Measurements from ENCODE around the gene HTATIP2. TPM values are rescaled to one million over a fixed set of nuclear protein-coding genes. Genes with fewer than 3 reads are reported as not detected.
"Not testable (repeated sequence)": the region's sequence is repeated elsewhere in the genome, so short reads cannot be mapped to it uniquely, and the experiment has no call there.

Gene HTATIP2
- total and polyA plus RNA-seq, 5 experiments from 2014 or later: 44.0 to 54.4 (median 52.8) TPM

DNA sequence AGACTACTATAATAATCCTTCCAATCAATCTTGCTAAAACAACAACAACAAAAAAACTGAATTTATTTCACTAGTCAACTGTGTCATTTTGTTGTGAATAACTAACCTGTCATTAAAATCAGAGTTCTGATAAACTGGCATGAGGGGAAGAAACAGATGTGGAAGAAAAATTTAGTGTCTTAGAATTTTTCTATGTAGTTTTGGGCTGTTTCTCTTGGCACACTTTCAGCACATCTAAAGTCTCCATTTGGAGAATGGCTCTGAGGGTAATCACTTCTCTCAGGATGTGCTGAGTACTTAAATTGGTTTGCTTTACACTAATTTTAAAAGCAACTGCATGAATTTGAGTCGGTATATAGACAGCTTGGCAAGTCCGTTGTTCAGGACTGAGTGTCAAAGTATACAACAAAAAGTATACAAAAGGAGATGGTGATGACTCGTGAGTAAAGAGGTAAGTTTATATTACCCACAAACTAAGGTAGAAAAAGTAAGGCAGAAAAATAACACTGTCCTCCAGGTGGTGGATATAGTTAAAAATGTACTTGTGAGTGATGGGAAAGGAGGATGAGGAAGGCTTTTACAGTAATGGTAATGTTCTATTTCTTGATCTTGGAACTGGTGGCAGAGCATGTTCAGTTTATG, 10.2 kb downstream of the HTATIP2 start:
- no peaks in the 10 kb centered on the region for H3K27me3 Mint-ChIP-seq
- POLR2A ChIA-PET: interaction anchor here (1.3 kb wide), 1 partner anchor 13 kb away, joined by 3 read pairs; no protein-coding TSS in a partner anchor
- ATAC-seq (no peak), DNase-seq (no peak)
- peak overlapping the region in 1 of 10 donors; percentile 2 for H3K27ac Mint-ChIP-seq
- H3K9me3 Mint-ChIP-seq: no peaks in the 10 kb centered on the region
- H3K4me1 Mint-ChIP-seq: peaks cover 0 to 7% (median under 1%) of the 10 kb centered on the region in 4 donors
- H3K4me3 Mint-ChIP-seq: no peak overlapping the region
- H3K36me3 Mint-ChIP-seq: peaks cover 0 to 61% (median under 1%) of the 10 kb centered on the region in 3 donors

DNA sequence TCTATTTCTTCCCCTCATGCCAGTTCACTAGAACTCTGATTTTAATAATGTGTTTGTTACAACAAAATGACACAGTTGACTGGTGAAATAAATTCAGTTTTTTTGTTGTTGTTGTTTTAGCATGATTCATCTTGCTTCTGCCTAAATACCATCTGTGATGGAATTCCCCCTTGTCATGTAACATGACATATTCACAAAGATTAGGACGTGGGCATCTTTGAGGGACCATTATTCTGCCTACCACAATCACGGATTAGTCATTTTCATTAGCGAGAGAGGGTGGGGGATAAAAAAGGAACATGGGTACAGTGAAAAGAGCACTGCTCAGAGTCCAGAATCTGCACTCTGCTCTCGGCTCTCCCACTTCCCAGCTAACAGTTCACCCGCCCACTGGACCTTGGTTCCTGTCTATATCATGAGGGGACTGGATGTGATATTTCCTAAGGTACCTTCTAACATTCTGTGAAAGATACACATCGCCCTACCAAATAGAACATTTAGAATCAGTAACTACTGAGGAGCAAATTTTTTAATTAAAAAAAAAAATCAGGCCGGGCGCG, 11.3 kb downstream of the HTATIP2 start:
- peak overlapping the region in 2 of 10 donors; percentile 39 to 58 for H3K27ac Mint-ChIP-seq
- POLR2A ChIA-PET: interaction anchor here (1.3 kb wide), 1 partner anchor 12 kb away, joined by 3 read pairs; no protein-coding TSS in a partner anchor
- DNase-seq (no peak), ATAC-seq (no peak)
- H3K36me3 Mint-ChIP-seq: peaks cover 0 to 69% (median 3%) of the 10 kb centered on the region in 3 donors
- no peak overlapping the region for H3K4me3 Mint-ChIP-seq
- H3K9me3 Mint-ChIP-seq: no peaks in the 10 kb centered on the region
- H3K4me1 Mint-ChIP-seq: peaks cover 0 to 4% (median 0%) of the 10 kb centered on the region in 4 donors
- no peaks in the 10 kb centered on the region for H3K27me3 Mint-ChIP-seq

DNA sequence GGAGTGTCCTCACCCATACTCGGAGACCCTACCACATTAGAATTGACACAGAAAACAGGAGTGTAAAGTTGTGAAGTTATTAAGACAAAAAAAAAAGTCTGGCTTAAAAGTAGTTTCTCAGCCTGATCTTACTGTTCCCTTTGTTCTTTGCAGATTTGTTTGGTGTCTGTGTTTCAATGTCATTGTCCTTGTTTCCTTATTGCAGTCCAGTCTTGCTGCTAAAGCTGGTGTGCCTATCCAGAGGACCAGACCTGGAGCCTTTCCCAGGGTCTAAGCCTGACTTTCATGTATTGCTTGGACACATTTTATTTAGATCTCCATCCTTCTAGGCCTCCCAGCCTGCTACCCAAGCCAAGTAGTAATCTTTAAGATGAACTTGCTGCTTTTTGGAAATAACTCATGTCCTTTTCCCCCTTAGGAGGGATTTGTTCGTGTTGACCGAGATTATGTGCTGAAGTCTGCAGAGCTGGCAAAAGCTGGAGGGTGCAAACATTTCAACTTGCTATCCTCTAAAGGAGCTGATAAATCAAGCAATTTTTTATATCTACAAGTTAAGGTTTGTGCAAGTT, 12.7 kb downstream of the HTATIP2 start:
- H3K9me3 Mint-ChIP-seq: no peaks in the 10 kb centered on the region
- peak overlapping the region in 2 of 10 donors; percentile 9 to 90 for H3K27ac Mint-ChIP-seq
- no peaks in the 10 kb centered on the region for H3K27me3 Mint-ChIP-seq
- POLR2A ChIA-PET: interaction anchor here (1.1 kb wide), 1 partner anchor 12 kb away, joined by 3 read pairs; the partner anchor contains the start of gene HTATIP2
- no peak overlapping the region for H3K4me3 Mint-ChIP-seq
- H3K4me1 Mint-ChIP-seq: peaks cover 0 to 4% (median 0%) of the 10 kb centered on the region in 4 donors
- ATAC-seq (no peak), DNase-seq (no peak)
- peaks cover 0 to 62% (median 3%) of the 10 kb centered on the region in 3 donors for H3K36me3 Mint-ChIP-seq

DNA sequence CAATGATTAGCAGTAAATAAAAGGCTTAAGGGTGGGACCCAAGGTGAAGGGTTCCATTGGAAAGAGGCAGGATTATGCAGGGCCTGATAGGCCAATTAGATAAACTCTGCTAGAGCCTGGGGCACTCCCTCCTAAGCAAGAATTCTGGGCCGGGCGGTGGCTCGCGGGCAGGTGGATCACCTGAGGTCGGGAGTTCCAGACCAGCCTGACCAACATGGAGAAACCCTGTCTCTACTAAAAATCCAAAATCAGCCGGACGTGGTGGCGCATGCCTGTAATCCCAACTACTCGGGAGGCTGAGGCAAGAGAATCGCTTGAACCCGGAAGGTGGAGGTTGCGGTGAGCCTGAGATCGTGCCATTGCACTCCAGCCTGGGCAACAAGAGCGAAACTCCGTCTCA, 22.5 kb downstream of the HTATIP2 start:
- H3K27me3 Mint-ChIP-seq, DNase-seq, ATAC-seq, H3K9me3 Mint-ChIP-seq: not testable (repeated sequence)
- peaks cover 15 to 34% (median 28%) of the 10 kb centered on the region in 4 donors for H3K4me1 Mint-ChIP-seq
- peak overlapping the region; percentile 45 to 100 (median 98) for H3K27ac Mint-ChIP-seq
- H3K4me3 Mint-ChIP-seq: peak overlapping the region; percentile 38 to 99 (median 97)
- peaks cover 0 to 18% (median 5%) of the 10 kb centered on the region in 3 donors for H3K36me3 Mint-ChIP-seq
- POLR2A ChIA-PET: interaction anchor here (1.4 to 1.9 kb wide), 2 partner anchors 12 to 22 kb away, joined by 3 to 12 read pairs; partner anchors contain the start of gene HTATIP2

DNA sequence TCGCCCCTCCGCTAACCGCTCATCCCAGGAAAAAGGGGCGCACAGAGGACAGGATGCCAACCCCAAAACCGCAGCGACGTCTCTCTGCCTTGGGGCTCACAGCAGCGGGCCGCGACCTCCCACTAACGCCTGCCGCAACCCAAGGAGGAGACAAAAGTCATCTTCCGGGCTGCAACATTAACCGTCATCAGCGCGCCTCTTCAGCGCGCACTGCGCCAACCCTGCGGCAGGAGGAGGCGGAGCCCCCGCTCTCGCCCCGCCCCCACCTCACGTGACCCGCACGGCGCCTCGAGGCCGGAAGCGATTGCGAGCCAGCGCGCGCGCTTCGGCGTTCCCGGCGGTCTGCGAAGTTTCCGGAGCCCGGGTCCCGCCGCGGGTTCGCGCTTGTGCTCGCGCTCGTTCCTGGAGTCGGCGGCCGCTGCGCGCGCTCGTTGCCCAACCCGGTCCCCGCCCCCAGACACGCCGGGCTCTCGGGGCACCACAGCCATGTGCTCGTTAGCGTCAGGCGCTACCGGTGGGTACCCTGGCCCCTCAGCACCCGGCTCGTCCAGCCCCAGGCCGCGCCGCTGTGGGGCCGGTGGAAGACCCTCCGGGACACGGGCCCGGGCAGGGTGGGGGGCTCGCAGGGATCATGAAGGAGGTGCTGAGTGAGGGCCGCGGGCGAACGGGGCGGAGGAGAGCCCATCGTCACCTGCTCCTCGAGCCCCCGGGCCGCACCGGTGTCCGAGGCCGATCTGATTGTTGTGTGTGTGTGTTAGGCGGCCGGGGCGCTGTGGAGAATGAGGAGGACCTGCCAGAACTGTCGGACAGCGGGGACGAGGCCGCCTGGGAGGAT, 24.0 kb downstream of the HTATIP2 start, which contains the start of gene PRMT3:
PRMT3 (plus strand) TSS at position 456 of the 835 bp plus-strand sequence; CDS start at position 487, 31 bp downstream.
- Mint-ChIP-seq H3K27ac (peak within 1 kb of the TSS; percentile 98 to 100 (median 100)), H3K4me3 (peak within 1 kb of the TSS; percentile 94 to 99 (median 97)), H3K36me3 (peaks cover 0 to 22% (median 6%) of the 10 kb centered on the region in 3 donors), H3K9me3 (no peaks in the 10 kb centered on the region), H3K4me1 (peaks cover 15 to 37% (median 28%) of the 10 kb centered on the region in 4 donors), H3K27me3 (no peaks in the 10 kb centered on the region)
- peak; percentile 87 to 89 for ATAC-seq
- POLR2A ChIA-PET: interaction anchor here (1.1 to 1.9 kb wide), 3 partner anchors 10 to 24 kb away, joined by 3 to 12 read pairs (median 6); partner anchors contain the start of gene HTATIP2
- DNase-seq: peak; percentile 95 to 99 (median 98)

DNA sequence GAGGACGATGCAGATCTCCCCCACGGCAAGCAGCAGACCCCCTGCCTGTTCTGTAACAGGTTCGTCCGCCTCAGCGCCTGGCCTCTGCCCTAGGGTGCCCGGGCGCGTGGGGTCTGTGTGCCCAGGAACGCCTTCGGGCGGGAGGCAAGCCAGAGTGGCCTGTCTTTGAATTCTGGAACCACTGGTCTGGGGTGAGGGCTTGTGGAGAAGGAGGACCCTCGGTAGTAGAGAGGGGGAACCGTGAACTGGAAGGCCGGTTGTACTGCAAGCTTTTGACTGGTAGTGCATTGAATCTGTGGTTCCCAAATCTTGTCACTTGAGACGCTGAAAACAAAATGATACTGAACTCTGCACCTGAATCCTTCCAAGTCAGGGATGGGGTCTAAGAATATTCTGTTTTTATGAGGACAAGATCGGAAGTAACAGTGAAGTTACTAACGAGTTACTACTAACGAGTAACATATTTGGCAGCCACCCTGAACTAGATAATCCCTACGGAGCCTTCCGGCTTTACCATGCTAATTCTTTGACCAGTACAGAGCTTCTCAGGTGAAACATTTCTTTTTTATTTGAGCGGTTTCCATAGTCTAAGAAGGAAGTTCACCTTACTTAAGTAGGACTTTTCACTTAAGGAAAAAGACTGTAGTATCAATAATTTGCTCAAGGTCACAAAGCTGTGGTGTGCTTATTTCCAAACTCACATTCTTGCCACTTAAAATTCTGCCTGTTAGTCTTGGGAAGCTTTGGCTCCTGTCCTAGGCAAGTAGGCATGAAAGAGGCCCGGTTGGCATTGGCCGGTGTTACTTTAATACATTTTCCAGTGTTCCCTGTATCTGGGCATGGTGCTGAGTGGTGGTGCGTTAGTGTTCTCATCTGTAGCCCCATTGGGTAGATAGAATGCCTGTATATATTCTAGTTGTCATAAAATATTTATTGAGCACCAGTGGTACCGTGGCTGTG, 24.9 kb downstream of the HTATIP2 start:
- Mint-ChIP-seq H3K4me1 (peaks cover 15 to 39% (median 28%) of the 10 kb centered on the region in 4 donors), H3K36me3 (peaks cover 0 to 25% (median 9%) of the 10 kb centered on the region in 3 donors), H3K27me3 (no peaks in the 10 kb centered on the region), H3K9me3 (no peaks in the 10 kb centered on the region), H3K27ac (peak overlapping the region; percentile 86 to 100 (median 98)), H3K4me3 (peak overlapping the region; percentile 93 to 99 (median 97))
- ATAC-seq: peak; percentile 2 to 12
- POLR2A ChIA-PET: interaction anchor here (0.8 to 1.1 kb wide), 2 partner anchors 9 to 25 kb away, joined by 3 to 6 read pairs; partner anchors contain the start of gene HTATIP2
- DNase-seq: peak in 2 of 10 donors; percentile 32 to 65

DNA sequence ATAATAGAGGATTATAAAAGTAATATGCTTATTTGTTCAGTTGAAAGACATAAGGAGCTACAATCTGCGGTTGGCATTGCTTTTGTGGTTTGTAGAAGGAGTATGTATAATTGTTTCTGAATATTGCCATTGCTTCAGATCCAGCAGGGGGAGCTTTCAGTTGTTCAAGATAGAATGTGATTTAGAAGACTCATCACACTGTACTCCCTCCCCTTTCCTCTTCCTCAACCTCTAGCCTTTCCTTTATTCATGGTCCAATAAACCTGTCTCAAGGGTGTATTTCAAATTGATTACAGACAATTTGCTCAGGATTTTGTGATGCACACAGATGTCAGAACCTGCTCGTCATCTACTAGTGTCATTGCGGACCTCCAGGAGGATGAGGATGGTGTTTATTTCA, 33.8 kb downstream of the HTATIP2 start:
- Mint-ChIP-seq H3K4me3 (no peak overlapping the region), H3K9me3 (no peaks in the 10 kb centered on the region), H3K4me1 (peaks cover 5 to 22% (median 9%) of the 10 kb centered on the region in 4 donors), H3K27ac (no peak overlapping the region), H3K36me3 (peaks cover 0 to 73% (median 13%) of the 10 kb centered on the region in 3 donors), H3K27me3 (no peaks in the 10 kb centered on the region)
- ATAC-seq (peak; percentile 75 to 83), DNase-seq (peak in 4 of 10 donors; percentile 4 to 48 (median 34))
- POLR2A ChIA-PET: interaction anchor here (1.4 kb wide), 1 partner anchor 9 kb away, joined by 6 read pairs; the partner anchor contains the start of gene PRMT3

DNA sequence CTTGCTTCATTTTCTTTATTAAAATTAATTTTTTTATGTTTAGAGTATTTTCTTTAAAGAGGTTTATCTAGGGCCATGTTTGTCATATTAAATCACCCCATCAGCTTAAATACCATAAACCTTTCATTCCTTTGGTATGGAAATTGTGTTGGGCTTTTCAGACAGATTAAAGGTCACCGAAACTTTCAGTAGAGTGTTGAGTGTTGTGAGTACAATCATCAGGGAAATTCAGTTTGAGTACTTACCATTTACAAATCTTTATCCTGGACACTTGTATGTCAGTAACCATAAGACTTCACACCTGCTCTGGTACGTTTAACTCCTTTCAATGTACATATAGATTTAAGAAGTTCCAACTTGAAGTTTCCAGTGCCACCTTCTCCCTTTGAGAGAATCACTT, 36.0 kb downstream of the HTATIP2 start:
- Mint-ChIP-seq H3K9me3 (no peaks in the 10 kb centered on the region), H3K4me3 (no peak overlapping the region), H3K36me3 (peaks cover 0 to 74% (median 22%) of the 10 kb centered on the region in 3 donors), H3K4me1 (peaks cover 5 to 22% (median 7%) of the 10 kb centered on the region in 4 donors), H3K27me3 (no peaks in the 10 kb centered on the region), H3K27ac (no peak overlapping the region)
- no peak for ATAC-seq
- POLR2A ChIA-PET: no interaction called here
- no peak for DNase-seq

DNA sequence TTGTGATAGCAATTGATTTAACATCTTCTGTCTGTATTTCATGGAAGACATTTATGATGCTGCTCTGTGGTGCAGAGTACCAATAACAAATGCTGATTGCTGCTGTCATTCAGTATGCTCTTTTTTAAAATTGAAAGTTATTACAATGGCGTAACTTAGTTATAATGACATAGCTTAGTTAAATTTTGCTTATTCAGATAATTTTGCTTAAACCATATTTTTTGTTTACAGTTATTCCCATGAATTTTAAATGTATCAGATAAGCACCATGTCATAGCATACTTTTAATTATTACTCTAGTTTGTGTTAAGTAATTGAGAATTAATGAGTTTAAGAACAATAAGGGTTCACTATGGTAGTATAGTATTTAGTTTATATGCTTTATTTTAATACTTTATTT, 39.5 kb downstream of the HTATIP2 start:
- H3K36me3 Mint-ChIP-seq: peaks cover 0 to 72% (median 28%) of the 10 kb centered on the region in 3 donors
- POLR2A ChIA-PET: no interaction called here

DNA sequence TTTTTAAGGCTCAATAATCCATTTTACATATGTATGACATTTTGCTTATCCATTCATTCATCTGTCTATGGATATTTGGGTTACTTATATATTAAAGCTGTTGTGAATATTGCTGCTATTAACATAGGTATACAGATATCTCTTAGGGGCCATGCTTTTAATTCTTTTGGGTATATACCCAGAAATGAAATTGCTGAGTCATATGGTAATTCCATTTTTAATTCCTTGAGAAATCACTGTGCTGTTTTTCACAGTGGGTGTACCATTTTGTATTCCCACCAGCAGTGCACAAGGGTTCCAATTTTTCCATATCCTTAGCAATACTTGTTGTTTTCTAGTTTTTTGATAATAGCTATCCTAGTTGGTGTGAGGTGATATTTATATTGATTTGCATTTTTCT, 43.0 kb downstream of the HTATIP2 start:
- no peaks in the 10 kb centered on the region for H3K9me3 Mint-ChIP-seq
- H3K4me3 Mint-ChIP-seq: no peak overlapping the region
- POLR2A ChIA-PET: no interaction called here
- H3K4me1 Mint-ChIP-seq: peaks cover 0 to 2% (median 0%) of the 10 kb centered on the region in 4 donors
- DNase-seq: no peak
- ATAC-seq: no peak
- H3K27me3 Mint-ChIP-seq: no peaks in the 10 kb centered on the region
- H3K36me3 Mint-ChIP-seq: peaks cover 4 to 69% (median 27%) of the 10 kb centered on the region in 3 donors
- no peak overlapping the region for H3K27ac Mint-ChIP-seq

More for the DNA sequence above, 39.5 kb downstream of the HTATIP2 start:
- H3K27ac Mint-ChIP-seq: no peak overlapping the region
- no peak overlapping the region for H3K4me3 Mint-ChIP-seq
- DNase-seq: no peak
- ATAC-seq: no peak
- H3K27me3 Mint-ChIP-seq: no peaks in the 10 kb centered on the region
- H3K4me1 Mint-ChIP-seq: peaks cover 0 to 11% (median 0%) of the 10 kb centered on the region in 4 donors
- H3K9me3 Mint-ChIP-seq: no peaks in the 10 kb centered on the region

DNA sequence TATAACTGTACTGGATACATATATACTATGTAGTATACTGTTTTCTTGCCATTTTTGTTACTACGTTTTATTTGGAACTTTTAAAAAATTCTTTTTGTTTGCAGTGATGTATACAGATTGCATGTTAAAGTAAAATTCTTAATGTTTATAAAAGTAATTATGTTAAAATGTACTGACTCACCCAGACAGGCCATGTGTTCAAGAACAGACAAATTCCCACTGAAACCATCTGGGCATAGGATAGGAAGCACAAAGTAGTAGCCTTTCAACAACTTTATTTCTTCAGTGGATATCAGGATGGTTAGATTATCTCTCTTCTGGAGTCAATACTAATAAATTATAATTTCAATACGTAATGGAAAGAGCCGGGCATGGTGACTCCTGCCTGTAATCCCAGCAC, 43.8 kb downstream of the HTATIP2 start:
- H3K27ac Mint-ChIP-seq: no peak overlapping the region
- no peak for DNase-seq
- H3K27me3 Mint-ChIP-seq: no peaks in the 10 kb centered on the region
- peaks cover 0 to 2% (median 0%) of the 10 kb centered on the region in 4 donors for H3K4me1 Mint-ChIP-seq
- ATAC-seq: no peak
- peaks cover 4 to 67% (median 32%) of the 10 kb centered on the region in 3 donors for H3K36me3 Mint-ChIP-seq
- no peaks in the 10 kb centered on the region for H3K9me3 Mint-ChIP-seq
- H3K4me3 Mint-ChIP-seq: no peak overlapping the region
- POLR2A ChIA-PET: no interaction called here
